NCI-H2107 (cell line): ENCODE measurements around the gene LPXN.

Experiments
- DNase-seq: peaks from one replicate; lab custom pipeline; 2025; lab: John Stamatoyannopoulos, UW

The LPXN gene

DNA sequence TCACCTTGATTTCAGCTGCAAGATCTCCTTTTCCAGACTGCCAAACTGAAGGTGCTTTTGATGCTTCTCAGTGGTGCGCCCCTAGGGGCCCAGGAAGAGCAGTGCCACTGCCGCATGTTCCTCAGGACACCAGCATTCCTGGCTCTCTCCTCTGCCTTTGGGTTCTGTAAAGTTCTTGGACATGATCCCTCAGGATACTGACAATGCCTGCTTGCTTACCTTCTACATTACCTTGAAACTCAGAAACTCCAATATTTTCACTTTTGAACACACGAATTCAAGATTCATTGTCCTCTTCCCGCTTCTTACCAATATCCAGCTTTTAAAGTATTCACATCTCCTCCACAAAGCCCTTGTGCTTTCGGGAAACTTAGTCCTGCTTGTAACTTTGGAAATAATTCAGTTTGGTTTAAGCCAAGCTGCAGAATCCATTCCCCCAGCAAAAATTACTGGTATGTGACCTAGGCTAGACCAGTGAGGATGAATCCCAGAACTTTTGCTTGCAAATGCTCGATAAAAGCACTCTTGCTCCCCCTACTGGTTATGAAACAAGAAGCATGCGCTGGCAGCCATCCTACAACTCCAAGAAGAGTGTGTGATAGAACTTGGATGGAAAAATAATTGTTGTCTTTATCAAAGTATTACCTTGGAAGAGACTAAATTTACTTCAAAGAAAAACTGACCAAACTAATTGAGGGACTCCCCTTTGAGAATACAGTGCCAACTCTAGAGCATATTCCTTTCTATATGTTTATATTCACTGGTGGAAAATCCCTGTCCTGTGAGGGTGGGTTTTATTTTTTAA lies 51.2 kb downstream of the LPXN start:
- DNase-seq: no peak

DNA sequence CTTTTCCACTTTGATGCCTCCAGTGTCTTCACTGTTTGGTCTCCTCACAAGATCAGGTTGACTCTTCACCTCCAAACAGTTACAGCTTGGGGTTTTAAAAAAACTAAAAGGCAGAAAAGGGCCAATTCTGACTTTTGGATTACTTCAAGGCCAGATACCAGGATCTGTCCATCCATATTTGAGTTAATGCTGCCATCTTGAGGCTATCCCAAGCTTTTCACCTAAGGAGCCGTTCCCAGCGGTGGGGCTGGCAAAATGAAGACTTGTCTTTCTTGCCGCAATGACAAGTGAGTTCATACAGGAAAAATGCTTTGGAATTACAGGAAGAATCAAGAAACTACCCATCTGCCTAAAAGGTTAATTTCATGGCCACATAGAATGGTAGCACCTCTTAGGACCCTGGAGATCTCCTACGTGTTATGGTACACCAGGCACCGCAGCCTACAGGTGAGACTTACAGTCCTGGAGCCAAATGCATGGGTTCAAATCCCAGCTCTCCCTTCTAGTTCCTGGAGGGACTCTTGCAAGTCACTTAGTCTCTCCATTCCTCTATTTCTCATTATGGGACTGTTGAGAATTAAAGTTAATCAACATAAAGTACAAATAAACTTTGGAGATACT lies 61.8 kb downstream of the LPXN start:
- no peak for DNase-seq

DNA sequence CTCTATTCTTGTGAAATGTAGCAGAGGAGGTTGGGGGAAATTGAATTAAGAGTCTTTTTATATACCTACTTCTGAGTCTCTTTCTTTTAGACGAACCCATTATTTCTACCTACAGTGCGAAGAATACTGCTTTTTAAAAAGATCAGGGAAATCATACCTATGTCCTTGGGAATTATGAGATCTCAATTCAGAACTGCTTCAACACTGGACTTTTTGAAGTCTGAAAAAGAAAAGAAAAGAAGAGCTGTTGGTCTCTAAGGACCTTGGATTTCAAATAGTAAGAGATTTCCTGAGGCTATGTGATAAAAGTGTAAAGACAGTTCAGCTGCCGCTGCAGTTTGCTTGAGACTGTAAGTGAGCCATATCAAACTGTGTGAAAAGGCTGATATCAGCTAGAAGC lies 64.0 kb downstream of the LPXN start:
- DNase-seq: no peak

DNA sequence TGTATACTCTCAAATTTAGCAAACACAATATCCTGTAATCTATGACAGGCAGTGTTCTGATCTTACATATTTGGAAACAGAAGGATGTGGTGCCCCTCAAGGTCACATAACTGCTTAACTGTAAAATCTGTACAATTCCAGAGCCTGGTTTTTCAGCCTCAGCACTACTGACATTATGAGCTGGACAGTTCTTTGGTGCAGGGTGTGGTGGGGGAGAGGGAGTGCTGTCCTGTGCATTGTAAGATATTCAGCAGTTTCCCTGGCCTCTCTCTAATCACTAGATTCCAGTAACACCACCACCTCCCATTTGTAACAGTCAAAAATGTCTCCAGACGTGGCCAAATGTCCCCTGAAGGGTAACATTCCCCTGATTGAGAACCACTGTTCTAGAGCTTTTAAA lies 65.9 kb downstream of the LPXN start:
- no peak for DNase-seq

DNA sequence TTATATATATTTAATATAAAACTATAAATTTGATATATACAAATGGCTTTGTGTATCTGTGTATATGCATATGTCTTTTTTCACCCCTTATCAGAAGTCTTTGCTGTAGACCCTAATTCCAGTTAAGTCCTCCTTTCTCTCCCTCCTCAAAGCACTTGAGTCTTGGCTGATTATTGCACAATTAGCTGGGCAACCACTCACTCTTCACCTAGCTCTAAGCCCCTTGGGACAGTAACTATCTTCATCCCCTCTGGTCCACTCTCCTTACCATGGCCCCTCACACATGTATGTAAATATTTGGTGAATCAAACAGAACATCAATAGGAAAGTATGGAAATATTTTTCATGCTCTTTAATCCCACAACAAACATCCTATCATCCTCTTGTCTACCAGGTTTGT lies 66.8 kb downstream of the LPXN start:
- no peak for DNase-seq

DNA sequence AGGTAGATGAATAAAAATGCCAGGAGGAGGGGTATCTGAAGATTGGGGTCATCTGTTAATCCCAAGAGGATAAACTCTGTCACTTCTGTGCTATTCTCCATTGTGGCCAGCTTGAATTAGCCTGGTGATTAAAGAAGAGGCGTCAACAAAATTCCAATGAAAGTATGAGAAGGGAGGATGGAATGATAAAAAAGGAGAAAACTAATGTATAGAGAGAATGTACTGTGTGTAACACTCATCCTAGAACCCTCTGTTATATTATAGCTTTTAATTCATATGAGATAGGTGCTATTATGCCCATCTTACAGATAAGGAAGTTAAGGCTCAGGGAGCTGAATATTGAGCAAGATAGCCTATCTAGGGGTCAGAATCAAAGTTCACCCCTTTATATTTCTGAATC lies 67.7 kb downstream of the LPXN start, which contains the start of gene OR5B21:
Gene OR5B21, minus strand, starts transcription at position 101 of the 400 bp plus-strand sequence. Its CDS starts 0 bp downstream, at position 101.
- no peak for DNase-seq

DNA sequence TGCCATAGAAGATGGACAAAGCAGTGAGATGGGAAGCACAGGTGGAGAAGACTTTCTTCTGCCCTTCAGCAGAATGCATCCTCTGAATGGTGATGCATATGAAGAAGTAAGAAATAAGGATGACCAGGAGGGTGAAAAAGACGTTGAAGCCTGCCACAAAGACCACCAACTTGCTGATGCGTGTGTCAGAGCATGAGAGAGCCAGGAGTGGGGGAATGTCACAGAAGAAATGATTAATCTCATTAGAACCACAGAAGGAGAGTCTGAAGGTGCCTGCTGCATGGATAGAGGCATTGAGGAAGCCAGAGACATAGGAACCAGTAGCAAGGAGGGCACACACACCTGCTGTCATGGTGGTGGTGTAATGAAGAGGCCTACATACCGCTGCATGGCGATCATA lies 68.3 kb downstream of the LPXN start:
- no peak for DNase-seq

DNA sequence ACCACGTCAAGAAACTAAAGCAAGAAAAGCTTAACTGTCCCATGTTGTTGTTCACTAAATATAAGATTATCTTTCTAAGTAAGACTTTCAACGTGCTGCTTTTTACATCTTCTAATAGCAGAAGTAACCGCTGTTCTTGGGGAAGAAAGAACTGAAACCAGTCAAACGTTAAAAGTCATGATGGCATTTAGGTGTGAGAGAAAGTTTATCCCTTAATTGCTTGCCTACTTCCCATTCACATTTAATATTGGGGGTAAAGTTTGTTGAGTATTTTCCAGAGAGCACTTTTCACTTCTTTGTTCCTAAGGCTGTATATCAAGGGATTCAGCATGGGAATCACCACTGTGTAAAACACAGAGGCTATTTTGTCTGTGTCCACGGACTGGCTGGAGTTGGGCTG lies 68.7 kb downstream of the LPXN start:
- no peak for DNase-seq

DNA sequence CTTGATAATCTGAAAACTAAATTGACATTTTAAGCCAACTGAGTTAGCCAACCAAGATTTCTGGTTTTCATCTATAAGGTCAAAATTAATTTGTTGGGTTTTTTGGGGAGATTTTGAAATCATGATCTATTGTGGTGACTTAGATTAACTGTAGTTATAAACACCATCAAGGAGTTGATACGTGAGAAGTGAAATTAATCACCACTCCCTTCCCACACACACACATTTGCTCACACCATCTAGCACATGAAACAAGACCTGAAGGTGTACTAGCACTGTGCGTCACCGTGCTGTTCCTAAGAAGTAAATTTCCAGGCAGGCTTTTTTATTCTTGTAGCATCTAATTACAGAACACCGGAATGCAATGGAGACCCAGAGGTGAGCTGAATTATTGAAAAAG lies 69.8 kb downstream of the LPXN start:
- DNase-seq: no peak

DNA sequence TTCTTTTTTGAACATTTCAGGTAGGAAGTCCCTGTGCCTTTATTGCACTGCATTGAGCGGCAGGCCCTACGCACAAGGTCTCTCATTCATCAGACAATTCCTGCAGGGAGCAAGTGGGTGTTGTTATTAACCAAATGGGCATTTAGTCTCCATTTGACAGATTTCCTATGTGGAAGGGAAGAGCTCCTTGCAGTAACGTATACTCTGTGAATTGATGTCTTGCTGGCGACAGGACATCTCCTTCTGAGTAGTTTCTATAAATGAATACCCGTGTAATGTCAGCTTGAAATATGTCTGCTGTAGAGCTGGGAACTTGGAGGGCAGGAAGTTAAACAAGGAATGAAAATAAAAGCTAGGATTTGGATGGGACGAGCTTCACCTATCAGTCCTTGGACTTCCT lies 71.4 kb downstream of the LPXN start:
- DNase-seq: no peak

DNA sequence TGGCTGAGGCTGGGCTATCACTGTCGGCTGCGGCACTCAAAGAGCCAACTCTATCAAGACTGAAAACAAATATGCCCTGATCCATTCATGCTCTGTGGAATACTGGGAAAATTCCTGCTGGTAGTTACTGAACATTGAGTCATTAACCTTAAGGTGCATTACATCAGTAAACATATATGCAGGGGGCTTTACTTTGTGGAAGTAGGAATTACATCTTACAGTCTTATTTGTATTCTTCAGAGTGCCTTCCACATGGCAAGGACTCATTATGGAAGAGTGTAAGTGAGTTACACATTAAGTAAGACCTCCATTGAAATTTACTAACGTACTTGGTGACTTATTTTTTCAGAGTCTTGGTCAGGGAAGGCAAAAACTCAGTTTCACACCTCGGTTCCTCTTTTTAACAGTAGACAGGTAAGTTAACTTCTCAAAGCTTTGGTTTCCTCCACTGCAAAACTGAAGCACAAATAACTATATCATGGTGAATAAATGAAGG lies 72.2 kb downstream of the LPXN start:
- DNase-seq: no peak

DNA sequence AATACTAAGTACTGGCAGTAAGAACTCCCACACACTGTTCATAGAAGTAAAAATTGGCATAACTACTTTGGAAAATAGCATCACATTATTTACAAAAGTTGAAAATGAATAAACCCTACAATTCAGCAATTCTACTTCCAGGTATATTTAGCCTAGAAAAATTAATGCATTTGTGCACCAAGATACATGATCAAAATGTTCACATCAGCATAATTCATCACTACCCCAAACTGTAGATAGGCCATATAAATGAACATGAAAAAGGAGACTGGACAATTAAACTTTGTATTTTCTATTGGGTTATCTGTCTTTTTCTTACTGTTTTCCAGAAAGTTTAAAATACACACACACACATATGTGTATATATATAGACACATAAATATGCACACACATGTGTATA lies 73.7 kb downstream of the LPXN start:
- DNase-seq: no peak

DNA sequence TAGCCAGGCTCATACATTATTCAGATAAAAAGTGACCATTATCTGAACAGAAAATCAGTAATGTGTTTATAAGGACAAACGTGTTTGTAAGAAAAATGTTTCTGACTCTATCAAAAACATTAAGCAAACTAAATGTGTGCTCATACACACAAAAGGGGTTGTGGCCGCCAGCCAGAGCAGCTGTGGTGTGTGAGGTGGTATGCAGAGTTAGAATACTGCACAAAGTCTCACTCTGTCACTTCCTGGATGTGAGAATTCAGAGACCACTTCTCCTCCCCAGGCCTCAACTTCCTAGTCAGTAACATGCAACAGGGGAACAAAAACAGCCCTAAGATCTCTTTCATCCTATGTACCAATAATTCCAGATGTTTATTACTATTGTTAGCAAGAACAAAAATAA lies 77.2 kb downstream of the LPXN start:
- no peak for DNase-seq

DNA sequence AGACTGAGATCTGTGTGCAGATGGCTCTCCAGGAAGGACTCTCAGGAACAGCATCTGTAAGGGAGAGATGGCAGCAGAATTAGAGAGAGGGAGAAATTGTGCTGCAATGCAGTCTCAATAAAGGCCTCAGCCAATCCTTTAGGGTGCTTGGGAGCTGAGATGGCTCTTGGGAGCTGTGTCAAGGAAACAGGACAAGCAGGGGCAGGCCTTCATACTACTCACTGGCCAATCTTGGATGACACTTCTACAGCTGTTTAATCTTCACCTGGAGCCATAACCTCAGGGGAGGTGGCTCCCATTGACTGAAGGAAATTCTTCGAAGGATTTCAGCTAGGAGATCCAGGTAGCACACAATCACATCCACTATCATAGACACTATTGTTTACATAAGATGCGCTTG lies 77.7 kb downstream of the LPXN start:
- DNase-seq: no peak

DNA sequence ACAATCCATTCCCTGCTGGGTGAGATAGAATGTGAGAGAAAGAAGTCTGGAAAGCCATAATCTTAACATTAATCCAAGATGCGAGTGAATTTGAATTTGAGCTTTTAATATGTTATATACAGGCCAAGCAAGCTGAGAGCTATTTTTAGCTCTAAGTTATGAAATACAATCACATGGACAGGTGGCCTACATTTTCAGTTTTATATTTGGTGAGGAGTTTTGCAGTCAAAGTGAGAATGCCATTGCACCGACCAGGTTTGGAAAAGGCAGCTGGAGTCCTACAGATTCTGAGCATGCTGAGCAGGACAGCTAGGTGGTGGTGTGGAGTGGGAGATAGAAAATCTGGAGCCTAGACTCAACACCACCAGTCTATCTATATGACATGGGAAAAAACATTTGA lies 79.8 kb downstream of the LPXN start:
- DNase-seq: no peak

DNA sequence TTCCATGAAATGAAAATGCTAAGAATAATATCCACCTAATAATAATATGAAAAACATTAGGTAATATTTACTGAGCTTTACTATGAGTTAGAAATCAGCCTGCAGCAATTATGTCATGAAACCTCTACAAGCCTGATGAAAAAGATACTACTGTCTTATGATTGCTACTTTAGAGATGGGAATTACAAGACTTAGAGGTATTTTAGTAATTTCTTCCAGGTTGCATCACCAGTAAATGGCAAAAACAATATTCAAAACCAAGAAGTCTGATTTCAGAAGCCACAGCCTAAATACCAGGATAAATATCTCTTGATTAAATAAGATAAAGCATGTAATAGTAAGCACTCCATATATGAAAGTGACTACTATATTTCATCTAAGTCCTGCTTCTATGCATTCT lies 81.6 kb downstream of the LPXN start:
- no peak for DNase-seq

DNA sequence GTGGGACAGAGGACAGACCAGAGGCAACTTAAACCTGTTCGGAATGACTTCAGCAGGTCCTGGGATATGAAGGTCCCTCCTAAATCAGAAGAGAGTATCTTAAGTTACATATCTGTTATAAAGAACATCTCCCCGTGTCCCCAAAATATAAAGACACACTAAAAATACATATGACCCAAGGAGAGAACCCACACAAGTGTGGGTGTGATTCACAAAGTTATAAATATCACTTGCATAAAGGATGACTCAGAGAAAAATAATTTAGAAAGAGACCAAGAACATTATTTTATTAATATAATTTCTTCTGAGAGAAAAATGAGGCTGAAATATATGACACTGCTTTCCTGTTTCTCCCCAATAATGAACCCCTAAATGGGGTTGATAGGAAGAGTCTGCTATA lies 82.0 kb downstream of the LPXN start:
- no peak for DNase-seq

DNA sequence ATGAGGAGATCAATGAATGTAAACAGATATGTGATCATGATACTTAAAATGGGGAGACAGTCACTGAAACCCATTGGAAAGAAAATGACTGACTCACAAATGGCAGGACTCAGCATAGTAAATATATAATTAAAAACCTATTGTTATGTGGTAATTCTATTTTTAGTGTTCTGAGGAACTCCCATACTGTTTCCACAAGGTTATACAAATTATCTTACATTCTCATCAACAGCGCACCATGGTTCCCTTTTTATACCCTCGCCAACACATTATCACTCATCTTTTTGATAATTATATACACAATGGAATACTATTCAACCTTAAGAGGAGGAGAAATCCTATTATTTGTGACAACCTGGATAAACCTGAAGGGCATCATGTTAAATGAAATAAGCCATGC lies 84.8 kb downstream of the LPXN start:
- no peak for DNase-seq

DNA sequence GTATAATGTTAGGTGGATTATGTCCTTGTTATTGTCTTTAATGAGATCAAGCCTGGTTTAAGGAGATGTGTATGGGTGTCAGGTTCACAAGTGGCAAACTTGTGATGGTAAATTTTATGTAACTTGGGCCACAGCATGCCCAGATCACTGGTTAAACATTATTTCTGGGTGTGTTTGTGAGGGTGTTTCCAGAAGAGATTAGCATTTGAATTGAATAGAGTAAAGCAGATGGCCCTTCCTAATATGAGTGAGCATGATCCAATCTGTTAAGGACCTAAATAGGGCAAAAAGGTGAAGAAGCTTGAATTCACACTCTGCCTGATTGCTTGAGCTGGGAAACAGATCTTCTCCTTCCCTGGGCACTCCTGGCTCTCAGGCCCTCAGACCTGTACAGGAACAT lies 88.5 kb downstream of the LPXN start:
- no peak for DNase-seq

DNA sequence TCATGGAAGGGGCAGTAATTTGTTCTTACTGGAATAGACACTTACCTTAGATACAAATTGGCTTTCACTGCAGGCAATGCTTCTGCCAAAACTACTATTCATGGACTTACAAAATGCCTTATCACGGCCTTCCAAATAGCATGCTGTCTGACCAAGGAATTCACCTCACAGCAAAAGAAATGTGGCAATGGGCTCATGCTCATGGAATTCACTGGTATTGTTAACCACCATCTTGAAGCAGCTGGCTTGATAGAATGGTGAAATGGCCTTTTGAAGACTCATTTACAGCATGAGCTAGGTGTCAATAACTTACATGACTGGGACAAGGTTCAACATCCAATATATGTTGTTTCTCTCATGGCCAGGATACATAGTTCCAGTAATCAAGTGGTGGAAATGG lies 89.7 kb downstream of the LPXN start:
- no peak for DNase-seq
